Measurements from ENCODE around the gene ELK4. TPM values are rescaled to one million over a fixed set of nuclear protein-coding genes. Genes with fewer than 3 reads are reported as not detected.

ELK4 gene
- total and polyA plus RNA-seq, 8 donors: 3.5 to 38.7 (median 11.7) TPM

- intact Hi-C loops (cut with DNase I; ENCODE audit: low total_unique reads): no loop called here
- Histone ChIP-seq H3K9me3 (no peaks in the 10 kb centered on the region), H3K36me3 (no peaks in the 10 kb centered on the region), H3K27ac (peak overlapping the region in 3 of 5 donors; percentile 7 to 52 (median 29)), H3K4me1 (peaks cover 20 to 71% (median 34%) of the 10 kb centered on the region in 4 donors), H3K4me3 (no peak overlapping the region), H3K27me3 (peaks cover 0 to 8% (median 0%) of the 10 kb centered on the region in 3 donors)
- DNase-seq: no peak
- 86 to 95% (median 94%) methylated on average over 4 of the region's 4 CpGs for WGBS, 5 donors
- TF ChIP-seq CTCF (IDR thresholded peaks at IDR 0.05) (no peak), EP300 (IDR thresholded peaks at IDR 0.05) (no peak), POLR2AphosphoS5 (IDR thresholded peaks at IDR 0.05) (no peak), POLR2A (IDR thresholded peaks at IDR 0.05) (no peak)
These were observed 43.4 kb upstream of the ELK4 start for GRCh38 chr1:205675247-205675646.

GRCh38 chr1:205672970-205673369, 41.2 kb upstream of the ELK4 start:
- H3K4me1 ChIP-seq: peaks cover 14 to 73% (median 30%) of the 10 kb centered on the region in 4 donors
- H3K4me3 ChIP-seq: no peak overlapping the region
- H3K27ac ChIP-seq: no peak overlapping the region
- no peaks in the 10 kb centered on the region for H3K9me3 ChIP-seq
- TF ChIP-seq POLR2A (IDR thresholded peaks at IDR 0.05) (no peak), POLR2AphosphoS5 (IDR thresholded peaks at IDR 0.05) (no peak), CTCF (IDR thresholded peaks at IDR 0.05) (no peak)
- DNase-seq: no peak
- H3K27me3 ChIP-seq: peaks cover 0 to 25% (median 0%) of the 10 kb centered on the region in 3 donors
- WGBS, 5 donors: 67 to 85% (median 77%) methylated on average over 4 of the region's 4 CpGs
- intact Hi-C loops (cut with DNase I; ENCODE audit: low total_unique reads): no loop called here
- H3K36me3 ChIP-seq: no peaks in the 10 kb centered on the region

- H3K9me3 ChIP-seq: no peaks in the 10 kb centered on the region
- WGBS, 5 donors: 64 to 75% (median 71%) methylated on average over 11 of the region's 11 CpGs
- intact Hi-C loops (cut with DNase I; ENCODE audit: low total_unique reads): no loop called here
- DNase-seq: no peak
- H3K27ac ChIP-seq: no peak overlapping the region
- no peaks in the 10 kb centered on the region for H3K36me3 ChIP-seq
- H3K4me3 ChIP-seq: no peak overlapping the region
- TF ChIP-seq POLR2AphosphoS5 (IDR thresholded peaks at IDR 0.05): no peak
- TF ChIP-seq CTCF (IDR thresholded peaks at IDR 0.05): peak in 1 of 7 experiments; percentile 13
- no peak for TF ChIP-seq EP300 (IDR thresholded peaks at IDR 0.05)
- no peak for TF ChIP-seq POLR2A (IDR thresholded peaks at IDR 0.05)
- peaks cover 10 to 70% (median 29%) of the 10 kb centered on the region in 4 donors for H3K4me1 ChIP-seq
- H3K27me3 ChIP-seq: peaks cover 0 to 26% (median 0%) of the 10 kb centered on the region in 3 donors
These were observed 40.6 kb upstream of the ELK4 start for GRCh38 chr1:205672395-205672889.

- H3K4me1 ChIP-seq: peaks cover 24 to 79% (median 35%) of the 10 kb centered on the region in 4 donors
- TF ChIP-seq POLR2AphosphoS5 (IDR thresholded peaks at IDR 0.05): no peak
- no peak for TF ChIP-seq EP300 (IDR thresholded peaks at IDR 0.05)
- no peak for TF ChIP-seq POLR2A (IDR thresholded peaks at IDR 0.05)
- TF ChIP-seq CTCF (IDR thresholded peaks at IDR 0.05): no peak
- intact Hi-C loops (cut with DNase I; ENCODE audit: low total_unique reads): no loop called here
- peak overlapping the region in 2 of 5 donors; percentile 4 to 60 for H3K27ac ChIP-seq
- H3K9me3 ChIP-seq: no peaks in the 10 kb centered on the region
- H3K36me3 ChIP-seq: no peaks in the 10 kb centered on the region
- 77 to 84% (median 81%) methylated on average over 10 to 13 of the region's 13 CpGs for WGBS, 5 donors
- no peak overlapping the region for H3K4me3 ChIP-seq
- H3K27me3 ChIP-seq: peaks cover 0 to 26% (median 0%) of the 10 kb centered on the region in 3 donors
- DNase-seq: peak in 1 of 2 donors; percentile 46
These were observed 39.0 kb upstream of the ELK4 start for GRCh38 chr1:205670611-205671430.
